PC-3 (cell line): ENCODE measurements around the gene DAPL1.

Experiments used
- EZH2 ChIP-seq: fragments of 300-600 bp; sonication (generic); IDR thresholded peaks from one replicate; pipeline ENCODE4 v1.6.1; 2017; ENCODE audit warnings: antibody characterized with exemption, mild to moderate bottlenecking, low read length; ENCODE audit not compliant: unreplicated experiment
- TF ChIP-seq, protein P1 (sequence below): fragments of 300-600 bp; sonication (generic); conservative IDR thresholded peaks from 2 replicates; pipeline ENCODE4 v1.5.1; 2017; ENCODE audit warnings: antibody characterized with exemption, low read depth, mild to moderate bottlenecking, low read length

DNA sequence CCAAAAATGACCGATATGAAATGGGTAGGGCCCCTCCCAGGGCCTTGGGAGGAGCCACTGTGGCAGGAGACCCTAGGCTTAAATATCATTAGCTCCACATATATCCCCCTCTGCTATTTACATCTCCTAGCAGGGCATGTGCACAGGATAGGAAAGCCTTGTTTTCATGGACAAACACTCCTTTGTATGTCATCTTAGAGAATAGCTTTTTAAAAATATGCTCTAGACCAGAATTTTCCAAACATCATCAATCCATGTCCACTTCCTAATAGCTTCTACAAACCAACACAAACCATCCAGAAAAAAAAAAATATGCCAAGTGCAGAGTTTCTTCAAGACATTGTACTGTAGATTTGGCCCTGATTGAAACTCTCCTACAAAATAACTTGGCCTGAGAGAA is 10.8 kb downstream of the DAPL1 start:
- TF ChIP-seq, protein P1, sequence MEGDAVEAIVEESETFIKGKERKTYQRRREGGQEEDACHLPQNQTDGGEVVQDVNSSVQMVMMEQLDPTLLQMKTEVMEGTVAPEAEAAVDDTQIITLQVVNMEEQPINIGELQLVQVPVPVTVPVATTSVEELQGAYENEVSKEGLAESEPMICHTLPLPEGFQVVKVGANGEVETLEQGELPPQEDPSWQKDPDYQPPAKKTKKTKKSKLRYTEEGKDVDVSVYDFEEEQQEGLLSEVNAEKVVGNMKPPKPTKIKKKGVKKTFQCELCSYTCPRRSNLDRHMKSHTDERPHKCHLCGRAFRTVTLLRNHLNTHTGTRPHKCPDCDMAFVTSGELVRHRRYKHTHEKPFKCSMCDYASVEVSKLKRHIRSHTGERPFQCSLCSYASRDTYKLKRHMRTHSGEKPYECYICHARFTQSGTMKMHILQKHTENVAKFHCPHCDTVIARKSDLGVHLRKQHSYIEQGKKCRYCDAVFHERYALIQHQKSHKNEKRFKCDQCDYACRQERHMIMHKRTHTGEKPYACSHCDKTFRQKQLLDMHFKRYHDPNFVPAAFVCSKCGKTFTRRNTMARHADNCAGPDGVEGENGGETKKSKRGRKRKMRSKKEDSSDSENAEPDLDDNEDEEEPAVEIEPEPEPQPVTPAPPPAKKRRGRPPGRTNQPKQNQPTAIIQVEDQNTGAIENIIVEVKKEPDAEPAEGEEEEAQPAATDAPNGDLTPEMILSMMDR = no peak
- no peak for TF ChIP-seq EZH2
